Neural progenitor cell (in vitro differentiated cells): ENCODE results near the gene IL1RAP. TPM values are rescaled to one million over a fixed set of nuclear protein-coding genes. Genes with fewer than 3 reads are reported as not detected.

ENCODE experiments used
- DNase-seq: peaks from one replicate; pipeline ENCODE4 v3.0.0-alpha.2; 2016; ENCODE audit warnings: low spot score
- H2AFZ ChIP-seq: fragments of 200-600 bp; sonication (generic); replicated peaks from 2 replicates; pipeline ENCODE4 v1.6.1; 2016; ENCODE audit warnings: antibody characterized with exemption
- H3F3A ChIP-seq: fragments of 200-600 bp; sonication (generic); 2 replicates; pipeline ENCODE4 v1.6.1; 2016; ENCODE audit warnings: antibody characterized with exemption, low read depth
- H3K27ac ChIP-seq: fragments of 200-600 bp; sonication (generic); 2 replicates; pipeline ENCODE4 v1.5.1; 2016; ENCODE audit warnings: mild to moderate bottlenecking
- H3K27me3 ChIP-seq: fragments of 200-600 bp; sonication (generic); 2 replicates; pipeline ENCODE4 v1.6.1; 2016; ENCODE audit warnings: mild to moderate bottlenecking, moderate library complexity
- H3K36me3 ChIP-seq: fragments of 200-600 bp; sonication (generic); 2 replicates; pipeline ENCODE4 v1.5.1; 2016
- H3K4me1 ChIP-seq: fragments of 200-600 bp; sonication (generic); 2 replicates; pipeline ENCODE4 v1.6.1; 2016; ENCODE audit warnings: mixed run types
- H3K4me2 ChIP-seq: fragments of 200-600 bp; sonication (generic); 2 replicates; pipeline ENCODE4 v1.6.1; 2016
- H3K4me3 ChIP-seq: fragments of 200-600 bp; sonication (generic); 2 replicates; pipeline ENCODE4 v1.5.1; 2016
- H3K79me2 ChIP-seq: fragments of 200-600 bp; sonication (generic); 2 replicates; pipeline ENCODE4 v1.6.1; 2016; ENCODE audit warnings: low read depth
- H3K9ac ChIP-seq: fragments of 200-600 bp; sonication (generic); 2 replicates; pipeline ENCODE4 v1.6.1; 2016
- H3K9me3 ChIP-seq: fragments of 200-600 bp; sonication (generic); 2 replicates; pipeline ENCODE4 v1.5.1; 2016; ENCODE audit warnings: low read depth
- H4K20me1 ChIP-seq: fragments of 200-600 bp; sonication (generic); 2 replicates; pipeline ENCODE4 v1.6.1; 2016; ENCODE audit warnings: low read depth
- H3K27ac Mint-ChIP-seq: 3 replicates; pipeline ENCODE4 v1.8.0; 2021; ENCODE audit warnings: mixed read lengths
- H3K27me3 Mint-ChIP-seq: 2 replicates; pipeline ENCODE4 v1.8.0; 2022; ENCODE audit warnings: low read depth, mild to moderate bottlenecking, inconsistent platforms, moderate library complexity, mixed read lengths; ENCODE audit not compliant: insufficient read depth
- H3K36me3 Mint-ChIP-seq: 3 replicates; pipeline ENCODE4 v1.8.0; 2021; ENCODE audit warnings: mixed read lengths
- H3K4me1 Mint-ChIP-seq: 3 replicates; pipeline ENCODE4 v1.8.0; 2021; ENCODE audit warnings: mixed read lengths
- H3K4me3 Mint-ChIP-seq: 3 replicates; pipeline ENCODE4 v1.8.0; 2021; ENCODE audit warnings: mild to moderate bottlenecking, moderate library complexity, mixed read lengths
- H3K9me3 Mint-ChIP-seq: 3 replicates; pipeline ENCODE4 v1.8.0; 2020; ENCODE audit warnings: mixed read lengths
- CTCF ChIP-seq: fragments of 200-600 bp; sonication (generic); IDR thresholded peaks from 2 replicates; pipeline ENCODE4 v1.5.1; 2017; ENCODE audit warnings: antibody characterized with exemption, mild to moderate bottlenecking
- EZH2 ChIP-seq: fragments of 200-600 bp; sonication (generic); IDR thresholded peaks from 2 replicates; pipeline ENCODE4 v1.6.1; 2017; ENCODE audit warnings: antibody characterized with exemption, mild to moderate bottlenecking, moderate library complexity
- EZH2phosphoT487 ChIP-seq: fragments of 200-600 bp; sonication (generic); IDR thresholded peaks from 2 replicates; pipeline ENCODE4 v1.6.1; 2017; ENCODE audit warnings: antibody characterized with exemption
- total RNA-seq: library from RNA; depleted of rRNA; stranded (reverse); fragments of >200 nt; gene quantifications from 2 replicates; pipeline ENCODE4 v1.2.3, GENCODE V29; 2015; ENCODE audit warnings: low replicate concordance

Gene IL1RAP
- total RNA-seq, 1 donor from 2014 or later: 11.3 TPM

- Histone ChIP-seq H3K79me2 (no peaks in the 10 kb centered on the region), H3K4me1 (peaks cover 11% of the 10 kb centered on the region), H3K9ac (no peak overlapping the region), H4K20me1 (no peaks in the 10 kb centered on the region), H3K27me3 (no peaks in the 10 kb centered on the region), H2AFZ (no peak overlapping the region), H3F3A (peaks cover 5% of the 10 kb centered on the region), H3K9me3 (peaks cover 5% of the 10 kb centered on the region), H3K4me3 (no peak overlapping the region), H3K4me2 (no peak overlapping the region), H3K36me3 (no peaks in the 10 kb centered on the region), H3K27ac (no peak overlapping the region)
- H3K36me3 Mint-ChIP-seq: peaks cover 19% of the 10 kb centered on the region
- no peak for DNase-seq
- TF ChIP-seq EZH2 (no peak), EZH2phosphoT487 (no peak)
- H3K9me3 Mint-ChIP-seq: peaks cover 14% of the 10 kb centered on the region
- H3K4me1 Mint-ChIP-seq: peaks cover 32% of the 10 kb centered on the region
- H3K27me3 Mint-ChIP-seq: peaks cover 2% of the 10 kb centered on the region
- H3K27ac Mint-ChIP-seq: no peak overlapping the region
- no peak overlapping the region for H3K4me3 Mint-ChIP-seq
Observed at GRCh38 chr3:190557296-190557695, 43.4 kb downstream of the IL1RAP start.

- H3K4me3 Mint-ChIP-seq: no peak overlapping the region
- Histone ChIP-seq H3F3A (peaks cover 2% of the 10 kb centered on the region), H3K27me3 (no peaks in the 10 kb centered on the region), H3K9ac (no peak overlapping the region), H3K4me2 (no peak overlapping the region), H3K79me2 (no peaks in the 10 kb centered on the region), H3K27ac (no peak overlapping the region), H3K4me1 (peaks cover 10% of the 10 kb centered on the region), H4K20me1 (no peaks in the 10 kb centered on the region), H3K9me3 (peaks cover 5% of the 10 kb centered on the region), H3K4me3 (no peak overlapping the region), H3K36me3 (no peaks in the 10 kb centered on the region), H2AFZ (no peak overlapping the region)
- peaks cover 24% of the 10 kb centered on the region for H3K4me1 Mint-ChIP-seq
- no peak for TF ChIP-seq CTCF
- no peak for TF ChIP-seq EZH2phosphoT487
- no peak for TF ChIP-seq EZH2
- peaks cover 19% of the 10 kb centered on the region for H3K36me3 Mint-ChIP-seq
- H3K9me3 Mint-ChIP-seq: peaks cover 14% of the 10 kb centered on the region
- no peak for DNase-seq
- no peaks in the 10 kb centered on the region for H3K27me3 Mint-ChIP-seq
- no peak overlapping the region for H3K27ac Mint-ChIP-seq
Observed at GRCh38 chr3:190558316-190558715, 44.4 kb downstream of the IL1RAP start.

GRCh38 chr3:190558796-190559195 is 44.9 kb downstream of the IL1RAP start:
- Mint-ChIP-seq H3K27me3 (no peaks in the 10 kb centered on the region), H3K9me3 (peaks cover 14% of the 10 kb centered on the region), H3K27ac (no peak overlapping the region), H3K4me1 (peaks cover 22% of the 10 kb centered on the region), H3K4me3 (no peak overlapping the region), H3K36me3 (peaks cover 19% of the 10 kb centered on the region)
- DNase-seq: no peak
- Histone ChIP-seq H3K4me2 (no peak overlapping the region), H3K27me3 (no peaks in the 10 kb centered on the region), H4K20me1 (no peaks in the 10 kb centered on the region), H3K4me3 (no peak overlapping the region), H2AFZ (no peak overlapping the region), H3K9ac (no peak overlapping the region), H3K27ac (no peak overlapping the region), H3K36me3 (no peaks in the 10 kb centered on the region), H3K79me2 (no peaks in the 10 kb centered on the region), H3K9me3 (peaks cover 5% of the 10 kb centered on the region), H3K4me1 (peaks cover 8% of the 10 kb centered on the region), H3F3A (no peaks in the 10 kb centered on the region)
- no peak for TF ChIP-seq CTCF
- no peak for TF ChIP-seq EZH2
- TF ChIP-seq EZH2phosphoT487: no peak

- H3K27ac Mint-ChIP-seq: no peak overlapping the region
- DNase-seq: no peak
- H3K36me3 Mint-ChIP-seq: peaks cover 19% of the 10 kb centered on the region
Observed at GRCh38 chr3:190560013-190560895, 46.4 kb downstream of the IL1RAP start.

More at GRCh38 chr3:190560013-190560895, 46.4 kb downstream of the IL1RAP start:
- Histone ChIP-seq H3K27me3 (no peaks in the 10 kb centered on the region), H3K4me1 (peaks cover 8% of the 10 kb centered on the region), H3K9ac (no peak overlapping the region), H3F3A (no peaks in the 10 kb centered on the region), H3K4me2 (no peak overlapping the region), H2AFZ (no peak overlapping the region), H3K27ac (no peak overlapping the region), H3K79me2 (no peaks in the 10 kb centered on the region), H3K36me3 (no peaks in the 10 kb centered on the region), H3K9me3 (peaks cover 5% of the 10 kb centered on the region), H3K4me3 (no peak overlapping the region), H4K20me1 (no peaks in the 10 kb centered on the region)
- Mint-ChIP-seq H3K4me3 (no peak overlapping the region), H3K9me3 (peaks cover 14% of the 10 kb centered on the region), H3K4me1 (peaks cover 11% of the 10 kb centered on the region), H3K27me3 (no peaks in the 10 kb centered on the region)
- TF ChIP-seq EZH2phosphoT487 (no peak), CTCF (no peak), EZH2 (no peak)
